HAP-1 (cell line): Measurements from ENCODE around the gene RNF223.

ENCODE experiments used
- DNase-seq, 2 experiments: peaks; one replicate each; pipeline ENCODE4 v3.0.0-alpha.2; 2016 to 2020; ENCODE audit warnings: low spot score in 2 of 2
- H3K27me3 ChIP-seq: fragments of 250-450 bp; sonication (Bioruptor Pico); 2 replicates; pipeline ENCODE4 v1.5.1; 2020; ENCODE audit warnings: low read depth, mild to moderate bottlenecking, moderate library complexity
- H3K36me3 ChIP-seq: fragments of 250-450 bp; sonication (Bioruptor Pico); replicated peaks from 2 replicates; pipeline ENCODE4 v1.5.1; 2020; ENCODE audit warnings: mild to moderate bottlenecking
- H3K4me1 ChIP-seq: fragments of 250-450 bp; sonication (Bioruptor Pico); 2 replicates; pipeline ENCODE4 v1.5.1; 2020; ENCODE audit warnings: mild to moderate bottlenecking
- H3K4me3 ChIP-seq: fragments of 250-450 bp; sonication (Bioruptor Pico); 2 replicates; pipeline ENCODE4 v1.5.1; 2020; ENCODE audit warnings: mild to moderate bottlenecking, moderate library complexity
- H3K9me3 ChIP-seq: fragments of 250-450 bp; sonication (Bioruptor Pico); 2 replicates; pipeline ENCODE4 v1.5.1; 2020; ENCODE audit warnings: mild to moderate bottlenecking, moderate library complexity
- in situ Hi-C: fragments of 300-500 bp; cut with MboI; formaldehyde crosslinking; loops from 3 replicates; pipeline ENCODE4 v1.14.3; 2020; ENCODE audit warnings: low sequenced_read_pairs, inconsistent platforms, mixed read lengths

RNF223 gene

DNA sequence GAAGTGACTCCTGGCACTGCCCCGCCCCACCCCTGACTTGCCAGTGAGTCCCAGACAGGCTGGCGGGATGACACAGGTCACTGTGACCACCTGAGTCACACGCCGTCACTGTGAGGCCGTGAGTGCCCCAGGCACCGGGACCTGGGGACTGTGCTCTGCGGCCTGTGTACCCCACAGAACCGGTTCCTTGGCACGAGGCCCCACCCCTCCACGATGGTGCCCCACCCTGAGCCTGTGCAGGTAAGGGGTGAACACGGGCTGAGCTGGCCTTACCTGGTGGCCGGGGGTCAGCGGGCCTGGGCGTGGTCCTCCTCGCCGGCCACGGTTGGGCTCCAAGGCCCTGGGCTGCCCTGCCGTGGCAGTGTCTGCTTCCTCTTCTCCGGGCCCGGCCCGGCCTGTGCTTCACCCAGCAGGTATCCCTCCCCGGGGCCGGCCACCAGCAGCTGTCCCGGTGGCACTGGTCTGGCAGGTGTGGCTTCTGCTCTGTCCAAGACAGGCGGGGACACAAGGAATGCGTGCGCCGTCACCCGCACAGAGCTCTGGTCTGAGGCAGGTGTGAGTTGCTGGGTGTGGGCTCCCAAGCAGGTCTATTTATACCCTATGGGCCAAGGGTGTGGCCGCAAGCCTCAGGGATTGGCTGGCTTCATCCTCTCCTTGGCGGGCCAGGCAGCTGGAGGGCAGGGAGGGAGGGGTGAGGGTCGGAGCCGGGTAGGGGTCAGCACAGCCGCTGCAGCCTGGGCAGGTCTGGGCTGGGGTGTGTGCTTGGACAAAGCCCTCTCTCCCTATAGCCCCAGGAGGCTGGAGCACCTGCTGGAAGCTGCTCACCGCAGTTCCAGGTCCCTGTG, at the start of gene RNF223:
Gene RNF223 (minus strand): TSS at position 564 of the 845 bp plus-strand sequence. CDS start 1,740 bp downstream, outside the sequence.
- DNase-seq: no peak
- H3K9me3 ChIP-seq: no peaks in the 10 kb centered on the region
- peaks cover 4% of the 10 kb centered on the region; the same call in 1 of the 2 replicates for H3K4me1 ChIP-seq
- H3K36me3 ChIP-seq: no peaks in the 10 kb centered on the region
- no peak within 1 kb of the TSS for H3K4me3 ChIP-seq
- peaks cover 13% of the 10 kb centered on the region for H3K27me3 ChIP-seq
- in situ Hi-C loops: no loop called here

DNA sequence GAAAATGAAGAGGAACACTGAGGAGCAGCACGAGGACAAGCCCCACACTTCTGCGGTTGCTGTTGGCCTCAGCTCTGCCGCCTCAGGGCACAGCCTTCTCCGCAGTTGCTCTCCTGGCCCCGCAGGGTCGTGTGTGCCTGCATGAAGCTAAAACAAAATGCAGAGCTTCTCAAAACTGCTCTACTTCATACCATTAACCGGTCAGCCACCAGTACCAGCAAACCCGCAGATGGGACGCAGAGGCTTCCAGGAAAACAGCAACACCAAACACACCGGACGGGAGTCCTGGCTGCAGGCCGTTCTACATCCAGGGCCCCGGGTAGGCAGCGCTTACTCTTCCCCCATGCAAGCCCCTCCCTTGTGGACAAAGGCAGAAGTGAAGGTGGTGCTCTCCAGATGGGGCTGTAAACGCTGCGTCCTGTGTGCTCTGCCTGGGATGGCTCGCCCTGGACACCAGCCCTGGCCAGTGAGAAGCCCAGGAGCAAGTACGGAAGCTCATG, 48.9 kb upstream of the RNF223 start:
- Histone ChIP-seq H3K4me3 (no peak overlapping the region), H3K36me3 (no peaks in the 10 kb centered on the region), H3K9me3 (no peaks in the 10 kb centered on the region), H3K27me3 (no peaks in the 10 kb centered on the region; the same call in 1 of the 2 replicates), H3K4me1 (no peaks in the 10 kb centered on the region)
- peak in 1 of 2 experiments; percentile 51 for DNase-seq
- in situ Hi-C loops: no loop called here

DNA sequence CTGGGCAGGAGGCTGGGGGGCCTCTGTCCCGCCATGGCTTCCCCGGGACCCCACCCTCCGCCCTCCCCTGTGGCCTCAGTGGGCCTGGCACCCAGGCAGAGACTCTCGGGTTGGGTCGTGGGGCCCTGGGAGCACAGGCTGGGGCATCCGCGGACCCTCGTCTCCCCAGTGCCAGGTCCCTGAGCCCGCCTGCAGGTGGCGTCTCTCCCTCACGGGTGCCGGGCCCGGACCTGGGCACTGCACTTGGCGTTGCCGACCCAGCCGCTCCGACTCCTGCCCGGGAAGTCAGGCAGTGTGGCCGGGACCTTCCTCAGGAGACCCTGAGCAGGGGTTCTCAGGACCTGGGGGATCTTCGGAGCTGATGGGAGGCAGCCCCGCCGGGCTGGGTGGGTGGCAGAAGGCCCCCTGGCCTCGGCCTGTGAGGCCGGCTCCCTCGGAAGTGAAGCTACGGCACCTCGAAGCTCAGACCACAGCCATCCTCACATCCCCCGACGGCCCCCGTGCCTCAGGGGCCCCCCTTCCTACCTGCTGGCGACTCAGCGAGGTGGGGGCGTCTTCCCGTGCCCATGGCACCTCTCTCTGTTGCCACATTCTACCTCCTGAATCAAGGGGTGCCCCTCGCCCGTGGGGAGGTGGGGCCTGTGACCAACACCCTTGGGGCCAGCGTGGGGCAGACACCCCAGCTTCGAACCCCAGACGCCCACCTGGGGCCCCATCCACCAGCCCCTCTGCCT, 48.1 kb upstream of the RNF223 start:
- peak; percentile 61 to 89 for DNase-seq
- Histone ChIP-seq H3K4me1 (no peaks in the 10 kb centered on the region), H3K36me3 (no peaks in the 10 kb centered on the region), H3K4me3 (no peak overlapping the region), H3K9me3 (no peaks in the 10 kb centered on the region), H3K27me3 (peaks cover 4% of the 10 kb centered on the region)
- in situ Hi-C loops: no loop called here

DNA sequence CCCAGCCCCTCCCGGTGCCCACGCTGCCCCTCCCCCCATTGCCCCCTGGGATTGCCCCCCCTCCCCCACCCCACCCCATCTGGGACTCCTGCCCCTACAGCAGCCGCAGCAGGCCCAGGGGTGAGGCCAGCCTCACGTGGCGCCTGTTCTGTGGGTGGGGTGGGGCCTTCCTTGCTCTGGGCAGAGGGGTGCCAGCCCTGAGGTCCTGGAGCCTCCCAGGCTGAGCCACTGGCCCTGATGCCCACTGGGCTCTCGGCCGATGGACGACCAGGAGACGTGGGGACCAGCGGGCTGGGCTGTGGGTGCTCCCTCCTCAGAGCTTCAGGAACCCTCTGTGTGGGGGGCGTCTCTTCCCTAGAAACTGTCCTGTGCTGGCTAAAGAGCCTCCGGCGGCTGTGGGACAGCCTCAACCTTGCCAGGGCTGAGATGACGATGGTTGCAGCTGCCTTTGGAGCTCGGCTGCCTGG, 47.5 kb upstream of the RNF223 start:
- Histone ChIP-seq H3K36me3 (no peaks in the 10 kb centered on the region), H3K27me3 (peaks cover 5% of the 10 kb centered on the region), H3K4me3 (no peak overlapping the region), H3K4me1 (no peaks in the 10 kb centered on the region), H3K9me3 (no peaks in the 10 kb centered on the region)
- DNase-seq: no peak
- in situ Hi-C loops: no loop called here

DNA sequence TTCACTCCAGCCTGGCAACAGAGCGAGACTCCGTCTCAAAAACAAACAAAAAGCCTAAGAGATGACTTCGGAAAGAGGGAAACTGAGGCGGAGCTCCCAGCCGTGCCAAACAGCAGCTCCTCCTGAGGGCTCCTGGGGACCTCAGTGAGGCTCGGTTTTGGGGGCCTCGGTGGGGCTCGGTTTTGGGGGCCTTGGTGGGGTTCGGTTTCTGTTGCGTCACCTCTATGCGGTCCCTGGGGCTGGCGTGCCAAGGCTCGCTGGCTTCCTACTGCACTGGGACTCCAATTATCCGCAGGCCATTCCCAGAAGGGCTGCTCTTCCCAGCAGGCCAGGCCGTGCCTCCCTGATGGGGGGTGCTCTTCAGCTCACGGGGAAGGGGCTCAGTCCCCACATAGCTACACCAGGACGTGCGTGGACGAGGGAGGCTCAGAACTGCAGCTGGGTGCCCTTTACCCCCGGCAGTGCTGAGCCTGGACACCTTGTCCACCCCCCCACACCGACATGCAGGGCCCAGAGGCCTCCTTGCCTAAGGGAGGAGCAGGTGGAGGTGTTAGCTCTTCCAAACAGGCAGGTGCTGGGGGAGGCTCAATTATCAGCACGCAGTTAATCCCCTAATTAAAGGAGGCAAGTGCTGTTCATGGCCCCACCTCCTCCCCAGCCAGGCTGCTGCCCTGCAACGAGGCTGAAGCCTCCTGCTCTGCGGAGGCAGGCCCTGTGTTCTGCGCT, 46.9 kb upstream of the RNF223 start:
- H3K4me1 ChIP-seq: no peaks in the 10 kb centered on the region
- peaks cover 5% of the 10 kb centered on the region for H3K27me3 ChIP-seq
- no peak for DNase-seq
- no peaks in the 10 kb centered on the region for H3K9me3 ChIP-seq
- H3K36me3 ChIP-seq: no peaks in the 10 kb centered on the region
- in situ Hi-C loops: no loop called here
- no peak overlapping the region for H3K4me3 ChIP-seq

DNA sequence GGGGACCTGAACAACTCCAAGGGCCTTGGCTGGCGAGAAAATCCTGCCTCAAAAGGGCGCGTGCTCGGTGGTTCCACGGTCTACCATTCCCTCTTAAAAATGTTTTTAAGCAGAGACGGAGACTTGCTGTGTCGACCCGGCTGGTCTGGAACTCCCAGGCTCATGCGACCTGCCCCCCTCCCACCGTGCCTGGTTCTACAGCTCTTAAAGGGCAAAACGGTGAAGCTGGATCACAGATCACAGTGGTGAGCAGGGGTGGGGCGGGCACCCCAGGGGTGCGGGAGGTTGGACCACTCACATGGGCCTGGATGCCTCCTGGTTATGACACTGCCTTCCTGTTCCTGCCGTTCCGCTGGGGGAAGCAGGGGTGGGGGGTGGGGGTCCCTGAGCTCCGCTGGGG, 46.0 kb upstream of the RNF223 start:
- H3K36me3 ChIP-seq: no peaks in the 10 kb centered on the region
- peaks cover 5% of the 10 kb centered on the region for H3K27me3 ChIP-seq
- H3K4me1 ChIP-seq: no peaks in the 10 kb centered on the region
- H3K4me3 ChIP-seq: no peak overlapping the region
- in situ Hi-C loops: no loop called here
- no peak for DNase-seq
- no peaks in the 10 kb centered on the region for H3K9me3 ChIP-seq

DNA sequence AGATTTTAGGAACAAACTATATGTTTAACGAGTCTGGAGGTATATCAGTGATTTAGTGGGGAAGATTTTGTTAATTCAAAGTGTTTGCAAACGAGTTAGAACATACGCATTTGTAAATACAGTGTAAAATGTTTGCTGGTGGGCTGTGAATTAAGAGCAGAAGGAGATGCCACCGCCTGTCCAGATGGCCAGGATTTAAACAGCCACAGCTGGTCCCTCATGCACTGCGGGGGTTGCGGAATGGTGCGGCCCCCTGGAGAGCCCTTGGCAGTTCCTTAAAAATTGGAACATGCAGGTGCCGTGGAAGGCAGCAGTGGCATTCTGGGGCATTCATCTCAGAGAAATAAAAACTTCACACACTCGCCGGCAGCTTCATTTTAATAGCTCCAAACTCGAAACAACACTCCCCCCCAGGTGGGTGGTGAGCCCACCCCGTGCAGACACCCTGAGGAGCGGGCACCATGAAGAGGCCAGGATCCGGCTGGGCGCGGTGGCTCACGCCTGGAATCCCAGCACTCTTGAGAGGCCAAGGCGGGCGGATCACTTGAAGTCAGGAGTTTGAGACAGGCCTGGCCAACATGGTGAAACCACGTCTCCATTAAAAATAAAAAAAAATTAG, 45.3 kb upstream of the RNF223 start:
- DNase-seq: no peak
- peaks cover 5% of the 10 kb centered on the region for H3K27me3 ChIP-seq
- in situ Hi-C loops: loop anchor here (10.0 kb wide), 1 partner anchor 185 kb away; the partner anchor contains the start of genes ACAP3 and PUSL1
- H3K9me3 ChIP-seq: no peaks in the 10 kb centered on the region
- no peaks in the 10 kb centered on the region for H3K36me3 ChIP-seq
- no peaks in the 10 kb centered on the region for H3K4me1 ChIP-seq
- H3K4me3 ChIP-seq: no peak overlapping the region

DNA sequence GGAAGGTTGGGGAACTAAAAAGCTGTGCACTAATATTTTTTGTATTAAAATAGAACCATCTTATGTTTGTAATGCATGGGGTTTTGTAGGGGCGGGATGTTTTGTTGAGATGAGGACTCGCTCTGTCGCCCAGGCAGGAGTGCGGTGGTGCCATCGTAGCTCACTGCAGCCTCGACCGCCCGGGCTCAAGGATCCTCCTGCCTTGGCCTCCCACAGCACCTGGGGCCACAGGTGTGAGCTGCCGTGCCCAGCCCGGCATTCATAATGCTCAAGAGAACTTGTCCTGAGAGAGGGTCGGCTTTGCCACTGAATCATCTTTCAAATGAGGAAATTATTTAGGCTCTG, 44.7 kb upstream of the RNF223 start:
- peaks cover 5% of the 10 kb centered on the region for H3K27me3 ChIP-seq
- no peaks in the 10 kb centered on the region for H3K36me3 ChIP-seq
- in situ Hi-C loops: loop anchor here (10.0 kb wide), 1 partner anchor 186 kb away; the partner anchor contains the start of genes ACAP3 and PUSL1
- no peaks in the 10 kb centered on the region for H3K9me3 ChIP-seq
- H3K4me1 ChIP-seq: no peaks in the 10 kb centered on the region
- DNase-seq: no peak
- no peak overlapping the region for H3K4me3 ChIP-seq

DNA sequence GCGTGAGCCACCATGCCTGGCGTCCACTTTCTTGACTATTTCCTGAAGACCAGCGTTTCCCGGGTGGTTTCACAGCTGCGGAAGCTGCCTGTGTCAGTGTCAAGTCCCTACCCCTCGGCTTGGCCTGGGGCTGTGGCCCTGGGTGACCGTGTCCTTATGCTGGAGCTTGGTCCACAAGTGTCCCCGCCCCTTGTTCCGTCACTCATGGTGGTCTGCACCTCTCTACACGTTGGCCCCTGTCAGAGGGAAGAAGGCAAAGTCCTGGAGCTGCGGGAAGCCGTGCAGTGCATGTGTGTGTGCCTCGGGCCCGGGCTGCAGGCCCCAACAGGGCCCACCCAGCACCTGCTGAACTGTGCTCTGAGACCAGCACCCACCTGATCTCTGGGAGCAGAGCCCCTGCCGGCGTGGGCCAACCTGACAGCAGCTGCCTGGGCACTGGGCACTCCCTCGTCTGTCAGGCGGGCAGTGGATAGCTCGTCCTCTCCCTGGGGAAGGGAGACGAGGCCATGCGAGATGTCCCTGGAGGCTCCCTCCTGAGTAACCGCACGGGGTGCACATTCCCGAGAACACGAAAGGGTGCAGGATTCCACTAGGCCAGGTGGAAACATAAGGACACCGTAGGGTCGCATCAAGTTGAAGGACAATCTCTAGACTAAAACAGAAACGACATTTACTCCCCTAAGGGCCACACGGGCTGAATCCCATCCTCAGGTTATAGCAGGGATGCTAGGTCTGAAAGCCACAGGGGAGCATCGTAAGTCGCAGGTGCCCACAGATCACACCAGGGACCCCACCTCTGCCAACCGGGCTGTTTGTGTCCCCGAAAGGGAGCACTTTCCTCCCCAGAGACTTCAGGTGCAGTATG, 44.1 kb upstream of the RNF223 start:
- Histone ChIP-seq H3K9me3 (no peaks in the 10 kb centered on the region), H3K36me3 (no peaks in the 10 kb centered on the region), H3K27me3 (peaks cover 5% of the 10 kb centered on the region), H3K4me3 (no peak overlapping the region), H3K4me1 (no peaks in the 10 kb centered on the region)
- no peak for DNase-seq
- in situ Hi-C loops: loop anchor here (10.0 kb wide), 1 partner anchor 187 kb away; the partner anchor contains the start of genes ACAP3 and PUSL1

DNA sequence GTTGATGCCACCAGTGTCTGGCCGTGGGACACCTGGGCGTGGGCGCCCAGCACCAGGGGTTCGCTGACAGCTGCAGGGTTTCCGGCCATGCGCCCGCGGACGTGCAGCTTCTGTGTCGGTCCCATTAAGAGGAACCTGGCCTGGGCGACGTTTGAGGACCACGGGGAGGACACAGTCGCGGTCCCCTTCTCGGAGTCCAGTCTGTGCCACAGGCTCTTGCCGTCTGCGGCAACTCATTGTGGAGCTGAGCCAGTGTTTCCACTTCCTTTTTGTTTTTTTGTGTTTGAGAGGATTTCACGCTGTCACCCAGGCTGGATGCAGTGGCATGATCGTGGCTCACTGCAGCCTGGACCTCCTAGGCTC, 43.3 kb upstream of the RNF223 start:
- Histone ChIP-seq H3K27me3 (peaks cover 5% of the 10 kb centered on the region), H3K36me3 (no peaks in the 10 kb centered on the region), H3K4me1 (no peaks in the 10 kb centered on the region), H3K4me3 (no peak overlapping the region), H3K9me3 (no peaks in the 10 kb centered on the region)
- in situ Hi-C loops: loop anchor here (10.0 kb wide), 1 partner anchor 187 kb away; the partner anchor contains the start of genes ACAP3 and PUSL1
- DNase-seq: no peak

DNA sequence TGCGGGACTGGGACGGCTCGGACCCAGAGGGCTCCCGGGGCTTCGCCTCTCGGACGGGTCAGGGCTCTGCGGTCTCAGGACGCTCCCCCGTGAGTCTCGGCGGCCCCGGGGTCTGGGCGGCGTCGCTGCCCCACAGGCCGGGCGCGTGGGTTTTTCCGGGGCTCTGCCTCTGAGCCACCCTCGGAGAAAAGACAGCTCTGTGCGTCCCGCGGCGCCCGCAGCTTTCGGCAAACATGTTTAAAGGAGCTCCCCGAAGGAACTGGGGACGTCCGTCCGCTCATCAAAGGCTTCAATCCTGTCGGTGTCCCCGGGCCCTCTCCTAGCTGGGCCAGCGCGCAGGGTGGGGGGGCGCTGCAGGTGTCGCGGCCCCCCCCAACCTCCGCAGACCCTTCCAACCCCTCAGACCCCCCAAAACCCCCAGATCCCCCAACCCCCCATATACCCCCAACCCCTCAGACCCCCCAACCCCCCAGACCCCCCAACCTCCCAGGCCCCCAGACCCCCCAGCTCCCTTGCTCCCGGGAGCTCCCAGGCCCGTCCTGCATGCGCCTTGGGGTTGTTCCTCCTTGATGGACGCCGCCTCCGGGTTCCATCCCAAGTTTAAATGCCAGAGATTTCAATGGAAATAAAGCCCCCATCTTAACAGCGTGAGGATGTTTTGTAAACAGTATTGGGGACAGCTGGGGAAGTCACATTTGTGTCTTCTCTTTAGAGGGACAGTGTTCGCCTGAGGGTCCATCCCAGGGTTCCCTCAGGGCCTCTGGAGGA, 42.8 kb upstream of the RNF223 start:
- DNase-seq: peak in 1 of 2 experiments; percentile 35
- Histone ChIP-seq H3K9me3 (no peaks in the 10 kb centered on the region), H3K36me3 (no peaks in the 10 kb centered on the region), H3K4me1 (no peaks in the 10 kb centered on the region), H3K27me3 (peaks cover 5% of the 10 kb centered on the region), H3K4me3 (peak overlapping the region; percentile 85)
- in situ Hi-C loops: loop anchor here (10.0 kb wide), 1 partner anchor 188 kb away; the partner anchor contains the start of genes ACAP3 and PUSL1
